GM23338 (cell line): ENCODE results near the gene TECR.

Source experiments
- CREB1 ChIP-seq: fragments of 250-450 bp; sonication (Bioruptor Pico); IDR thresholded peaks from 2 replicates; pipeline ENCODE4 v1.5.0; 2020; ENCODE audit warnings: low read depth, mild to moderate bottlenecking, moderate library complexity
- CTCF ChIP-seq, 2 experiments: fragments of 200-600 bp in 1 of 2; sonication (generic) in 1 of 2; conservative IDR thresholded peaks; 2 replicates each; pipeline versions ENCODE4 v1.5.1 to v1.6.1; 2016 to 2017; ENCODE audit warnings: antibody characterized with exemption in 2 of 2, low read depth in 2 of 2, mild to moderate bottlenecking in 2 of 2, moderate library complexity in 1 of 2
- EZH2 ChIP-seq: fragments of 200-600 bp; sonication (generic); IDR thresholded peaks from one replicate; pipeline ENCODE4 v1.8.0; 2017; ENCODE audit warnings: antibody characterized with exemption, mild to moderate bottlenecking, low read depth; ENCODE audit not compliant: unreplicated experiment
- EZH2phosphoT487 ChIP-seq: fragments of 200-600 bp; sonication (generic); IDR thresholded peaks from one replicate; pipeline ENCODE4 v1.8.1; 2018; ENCODE audit warnings: antibody characterized with exemption; ENCODE audit not compliant: unreplicated experiment
- JUNB ChIP-seq: IDR thresholded peaks from one replicate; pipeline ENCODE4 v1.6.1; 2016; ENCODE audit warnings: antibody characterized with exemption; ENCODE audit not compliant: unreplicated experiment
- POLR2AphosphoS5 ChIP-seq: IDR thresholded peaks from 2 replicates; pipeline ENCODE4 v1.6.1; 2016; ENCODE audit warnings: antibody characterized with exemption, low read depth
- REST ChIP-seq: IDR thresholded peaks from one replicate; pipeline ENCODE4 v1.6.1; 2018; ENCODE audit warnings: antibody characterized with exemption; ENCODE audit not compliant: unreplicated experiment

DNA sequence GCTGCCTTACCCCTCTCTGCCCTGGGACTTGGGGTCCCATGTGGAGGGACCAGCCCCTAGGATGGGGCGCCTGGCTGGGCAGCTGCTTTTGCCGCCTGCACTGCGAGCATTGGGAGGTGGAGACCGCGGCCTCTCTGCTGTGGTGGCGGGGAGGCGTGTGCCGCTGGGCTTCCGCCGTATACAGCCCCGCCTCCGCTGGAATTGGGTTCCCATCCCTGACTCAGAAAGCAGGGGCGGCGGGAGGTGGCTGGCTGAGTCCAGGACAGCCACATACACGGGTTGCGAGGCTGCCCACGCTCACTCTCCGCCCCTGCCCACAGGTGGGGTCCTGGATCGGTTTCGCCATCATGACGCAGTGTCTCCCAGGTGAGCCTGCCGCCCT lies 35.9 kb downstream of the TECR start:
- no peak for TF ChIP-seq CTCF (conservative IDR thresholded peaks at IDR 0.05; ENCODE audit: low read depth in 2 of 2)
- TF ChIP-seq EZH2 = no peak
- no peak for TF ChIP-seq EZH2phosphoT487
- TF ChIP-seq POLR2AphosphoS5 = no peak
- TF ChIP-seq REST = no peak
- TF ChIP-seq JUNB = no peak
- TF ChIP-seq CREB1 = no peak
